Right renal cortex interstitium (tissue), 3 donors: ENCODE data around the gene GRB10. TPM values are rescaled to one million over a fixed set of nuclear protein-coding genes. Genes with fewer than 3 reads are reported as not detected.

Source experiments
- DNase-seq, 3 donors: peaks; one replicate each; pipeline ENCODE4 v3.0.0-alpha.2; 2013; ENCODE audit warnings: low read depth in 3 of 3, low spot score in 2 of 3
- polyA plus RNA-seq, 3 donors: library from polyadenylated mRNA; unstranded; fragments of 120-200 nt; gene quantifications; one replicate each; pipeline ENCODE4 v1.2.1, GENCODE V29; 2013; ENCODE audit not compliant: insufficient read length in 3 of 3

The GRB10 gene
- polyA plus RNA-seq, 3 donors: 25.4 to 33.5 (median 29.4) TPM

GRCh38 chr7:50644586-50644985 is 138.1 kb downstream of the GRB10 start:
- DNase-seq: no peak

GRCh38 chr7:50644114-50644513 is 138.6 kb downstream of the GRB10 start:
- no peak for DNase-seq

GRCh38 chr7:50641442-50642405 is 141.0 kb downstream of the GRB10 start:
- DNase-seq: no peak

GRCh38 chr7:50640779-50641178 is 141.9 kb downstream of the GRB10 start:
- DNase-seq: no peak

GRCh38 chr7:50640256-50640655 is 142.4 kb downstream of the GRB10 start:
- DNase-seq: no peak

- no peak for DNase-seq
Observed at GRCh38 chr7:50637725-50638643, 144.7 kb downstream of the GRB10 start.

GRCh38 chr7:50634378-50634777 is 148.3 kb downstream of the GRB10 start:
- DNase-seq: no peak

GRCh38 chr7:50633414-50633710 is 149.3 kb downstream of the GRB10 start:
- DNase-seq: no peak

- DNase-seq: no peak
Observed at GRCh38 chr7:50632561-50633413, 149.9 kb downstream of the GRB10 start.

- no peak for DNase-seq
Observed at GRCh38 chr7:50631639-50632038, 151.1 kb downstream of the GRB10 start.

- no peak for DNase-seq
Observed at GRCh38 chr7:50631100-50631499, 151.6 kb downstream of the GRB10 start.

- DNase-seq: no peak
Observed at GRCh38 chr7:50629238-50629901, 153.3 kb downstream of the GRB10 start.

- no peak for DNase-seq
Observed at GRCh38 chr7:50628434-50629084, 154.1 kb downstream of the GRB10 start.

GRCh38 chr7:50627824-50628361 is 154.8 kb downstream of the GRB10 start:
- no peak for DNase-seq

GRCh38 chr7:50626286-50626685 is 156.4 kb downstream of the GRB10 start:
- no peak for DNase-seq

GRCh38 chr7:50625360-50625759 is 157.3 kb downstream of the GRB10 start:
- no peak for DNase-seq

GRCh38 chr7:50622821-50623220 is 159.9 kb downstream of the GRB10 start:
- DNase-seq: no peak

GRCh38 chr7:50621973-50622490 is 160.7 kb downstream of the GRB10 start:
- DNase-seq: no peak

GRCh38 chr7:50621206-50621605 is 161.5 kb downstream of the GRB10 start:
- DNase-seq: no peak
